C4-2B (cell line): ENCODE measurements around the gene APP.

Experiments used
- ZFX ChIP-seq: fragments of 450-650 bp; IDR thresholded peaks from 2 replicates; pipeline ENCODE4 v1.6.1; 2017
- TF ChIP-seq, protein P1 (sequence below): fragments of 450-650 bp; conservative IDR thresholded peaks from 2 replicates; pipeline ENCODE4 v1.5.1; 2017; ENCODE audit warnings: mild to moderate bottlenecking

DNA sequence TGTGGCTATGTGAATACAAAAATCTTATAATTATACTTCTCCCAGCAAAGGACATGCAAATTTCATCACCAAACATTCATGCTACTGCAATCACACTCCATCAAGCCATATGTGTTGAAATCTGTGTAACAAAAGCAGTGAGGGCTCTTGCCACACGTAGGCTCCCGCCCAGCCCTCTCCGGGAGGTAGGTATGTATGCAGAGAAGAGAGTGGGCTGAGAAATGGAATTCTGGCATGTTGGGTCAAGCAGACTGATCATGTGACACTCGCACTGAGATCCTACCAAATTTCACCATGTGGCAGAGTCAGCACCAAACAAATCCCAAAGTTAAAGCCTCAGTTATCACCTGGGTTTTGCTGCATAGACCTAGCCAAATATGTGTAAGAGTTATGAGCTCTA lies 49.7 kb downstream of the APP start:
- TF ChIP-seq, protein P1, sequence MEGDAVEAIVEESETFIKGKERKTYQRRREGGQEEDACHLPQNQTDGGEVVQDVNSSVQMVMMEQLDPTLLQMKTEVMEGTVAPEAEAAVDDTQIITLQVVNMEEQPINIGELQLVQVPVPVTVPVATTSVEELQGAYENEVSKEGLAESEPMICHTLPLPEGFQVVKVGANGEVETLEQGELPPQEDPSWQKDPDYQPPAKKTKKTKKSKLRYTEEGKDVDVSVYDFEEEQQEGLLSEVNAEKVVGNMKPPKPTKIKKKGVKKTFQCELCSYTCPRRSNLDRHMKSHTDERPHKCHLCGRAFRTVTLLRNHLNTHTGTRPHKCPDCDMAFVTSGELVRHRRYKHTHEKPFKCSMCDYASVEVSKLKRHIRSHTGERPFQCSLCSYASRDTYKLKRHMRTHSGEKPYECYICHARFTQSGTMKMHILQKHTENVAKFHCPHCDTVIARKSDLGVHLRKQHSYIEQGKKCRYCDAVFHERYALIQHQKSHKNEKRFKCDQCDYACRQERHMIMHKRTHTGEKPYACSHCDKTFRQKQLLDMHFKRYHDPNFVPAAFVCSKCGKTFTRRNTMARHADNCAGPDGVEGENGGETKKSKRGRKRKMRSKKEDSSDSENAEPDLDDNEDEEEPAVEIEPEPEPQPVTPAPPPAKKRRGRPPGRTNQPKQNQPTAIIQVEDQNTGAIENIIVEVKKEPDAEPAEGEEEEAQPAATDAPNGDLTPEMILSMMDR: no peak
- TF ChIP-seq ZFX: no peak
